Lung (tissue), 10 donors: ENCODE measurements around the gene RASA4. TPM values are rescaled to one million over a fixed set of nuclear protein-coding genes. Genes with fewer than 3 reads are reported as not detected.
"Not testable (repeated sequence)": the region's sequence is repeated elsewhere in the genome, so short reads cannot be mapped to it uniquely, and the experiment has no call there.

ENCODE experiments used
- ATAC-seq: fragments of 200-7000 bp; cut with Tn5 transposase; one replicate; pipeline ENCODE4 v1.9.1; 2020; ENCODE audit warnings: moderate number of reproducible peaks; ENCODE audit not compliant: insufficient read depth, low FRiP score
- DNase-seq, 3 donors: peaks; one replicate each; pipeline ENCODE4 v3.0.0-alpha.2; 2013 to 2017
- H3K27ac ChIP-seq, 2 donors: one replicate each; pipeline ENCODE4 v1.5.1; 2013; ENCODE audit warnings: mild to moderate bottlenecking in 2 of 2, moderate library complexity in 2 of 2, control low read depth in 1 of 2, inconsistent platforms in 1 of 2, low read depth in 1 of 2, low read length in 1 of 2
- H3K27me3 ChIP-seq, 3 donors: one replicate each; pipeline ENCODE4 v1.5.1; 2013; ENCODE audit warnings: low read length in 2 of 3; ENCODE audit not compliant: control insufficient read depth in 3 of 3, insufficient read depth in 3 of 3
- H3K36me3 ChIP-seq, 4 donors: one replicate each; pipeline ENCODE4 v1.5.1; 2013; ENCODE audit warnings: low read length in 4 of 4, mild to moderate bottlenecking in 1 of 4, moderate library complexity in 1 of 4; ENCODE audit not compliant: control insufficient read depth in 4 of 4, insufficient read depth in 4 of 4
- H3K4me1 ChIP-seq, 5 donors: one replicate each; pipeline ENCODE4 v1.5.1; 2013; ENCODE audit warnings: low read length in 5 of 5, mild to moderate bottlenecking in 2 of 5, moderate library complexity in 1 of 5; ENCODE audit not compliant: control insufficient read depth in 5 of 5, insufficient read depth in 5 of 5
- H3K4me3 ChIP-seq: one replicate; pipeline ENCODE4 v1.5.1; 2013; ENCODE audit warnings: mild to moderate bottlenecking, control low read depth, moderate library complexity
- H3K9ac ChIP-seq, 2 donors: one replicate each; pipeline ENCODE4 v1.5.1; 2013; ENCODE audit warnings: low read length in 2 of 2, control low read depth in 1 of 2; ENCODE audit not compliant: insufficient read depth in 1 of 2
- H3K9me3 ChIP-seq, 4 donors: one replicate each; pipeline ENCODE4 v1.5.1; 2013; ENCODE audit warnings: low read length in 3 of 4, mild to moderate bottlenecking in 1 of 4, moderate library complexity in 1 of 4; ENCODE audit not compliant: control insufficient read depth in 4 of 4, insufficient read depth in 3 of 4
- WGBS, 2 donors: extraction: QIAGEN DNeasy Blood & Tissue Kit; methylation state at CpG; one replicate each; pipeline ENCODE4 v1.1.7; 2013; 5-methylcytosine and 5-hydroxymethylcytosine counted together
- polyA plus RNA-seq, 2 donors: library from polyadenylated mRNA; stranded (reverse); fragments of 200-250 nt; gene quantifications; one replicate each; pipeline ENCODE4 v1.2.1, GENCODE V29; 2013
- total RNA-seq, 2 donors: library from RNA; depleted of rRNA in 1 of 2; stranded (reverse); fragments of >200 nt in 1 of 2; gene quantifications; one replicate each; pipeline ENCODE4 v1.2.1, GENCODE V29; 2014 to 2021
- donor health status: Bipolar disorder and iron deficiency.
- donor health status: healthy.
- donor health status: DM: yes; HTN: yes; CAD: no.

RASA4 gene
- total and polyA plus RNA-seq, 4 donors: 15.4 to 56.2 (median 26.1) TPM

DNA sequence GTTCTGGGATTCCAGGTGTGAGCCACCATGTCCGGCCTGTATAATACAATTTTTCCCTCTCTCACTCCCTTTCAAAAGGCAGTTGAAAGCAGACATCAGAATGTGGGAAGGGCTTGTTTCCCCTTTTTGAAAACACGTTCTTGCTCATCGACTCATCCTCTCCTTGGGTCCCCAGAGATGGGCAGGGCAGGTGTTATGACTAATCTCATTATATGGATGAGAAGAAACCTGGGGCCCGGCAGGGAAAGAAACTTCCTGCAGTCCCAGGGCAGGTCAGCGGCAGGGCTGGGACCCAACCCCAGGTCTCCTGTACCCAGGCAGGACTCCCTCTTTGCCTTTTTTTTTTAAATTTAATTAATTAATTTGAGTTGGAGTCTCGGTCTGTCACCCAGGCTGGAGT, 70.2 kb downstream of the RASA4 start:
- ATAC-seq, H3K4me3 ChIP-seq, H3K9me3 ChIP-seq, H3K9ac ChIP-seq, H3K36me3 ChIP-seq, H3K27me3 ChIP-seq, H3K27ac ChIP-seq, DNase-seq, H3K4me1 ChIP-seq: not testable (repeated sequence)
- 85 to 91% methylated on average over 1 of the region's 6 CpGs for WGBS, 2 donors

DNA sequence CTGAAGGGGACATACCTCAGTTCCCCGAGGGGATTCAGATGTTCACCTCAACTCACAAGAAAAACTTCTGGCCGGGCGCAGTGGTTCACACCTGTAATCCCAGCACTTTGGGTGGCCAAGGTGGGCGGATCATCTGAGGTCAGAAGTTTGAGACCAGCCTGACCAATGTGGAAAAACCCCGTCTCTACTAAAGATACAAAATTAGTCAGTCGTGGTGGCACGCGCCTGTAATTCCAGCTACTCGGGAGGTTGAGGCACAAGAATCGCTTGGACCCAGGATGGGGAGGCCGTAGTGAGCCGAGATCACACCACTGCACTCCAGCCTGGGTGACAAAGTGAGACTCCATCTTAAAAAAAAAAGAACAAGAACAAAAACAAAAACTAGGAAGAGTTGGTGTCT, 71.3 kb downstream of the RASA4 start:
- not testable (repeated sequence) for H3K27me3 ChIP-seq, H3K9me3 ChIP-seq, H3K36me3 ChIP-seq, H3K4me1 ChIP-seq, H3K9ac ChIP-seq, ATAC-seq, DNase-seq, H3K27ac ChIP-seq, H3K4me3 ChIP-seq
- 91 to 94% methylated on average over 6 to 8 of the region's 12 CpGs for WGBS, 2 donors

DNA sequence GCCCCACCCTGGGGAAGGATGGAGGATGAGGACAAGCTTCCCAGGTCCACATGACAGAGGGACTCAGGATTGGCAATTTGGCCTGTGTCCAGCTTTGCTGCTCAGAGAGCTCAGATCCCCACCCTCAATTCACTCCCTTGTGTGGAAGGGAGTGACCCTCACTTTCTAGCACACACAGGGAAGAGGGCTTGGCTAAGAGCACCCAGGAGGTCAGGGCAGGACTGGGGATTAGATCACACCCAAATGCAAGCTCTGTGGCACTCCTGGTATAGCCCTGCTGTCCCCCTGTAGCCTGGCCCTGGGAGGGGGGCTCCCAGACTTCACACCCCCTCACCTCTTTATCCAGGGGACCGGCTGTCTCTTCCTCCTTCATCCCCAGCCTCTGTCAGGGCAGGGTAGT, 72.2 kb downstream of the RASA4 start:
- not testable (repeated sequence) for DNase-seq, H3K9ac ChIP-seq, H3K9me3 ChIP-seq, H3K4me1 ChIP-seq, H3K27ac ChIP-seq, H3K36me3 ChIP-seq, ATAC-seq, H3K27me3 ChIP-seq, H3K4me3 ChIP-seq
- no CpG with 5 or more reads among the region's 1 CpG for WGBS, 2 donors

DNA sequence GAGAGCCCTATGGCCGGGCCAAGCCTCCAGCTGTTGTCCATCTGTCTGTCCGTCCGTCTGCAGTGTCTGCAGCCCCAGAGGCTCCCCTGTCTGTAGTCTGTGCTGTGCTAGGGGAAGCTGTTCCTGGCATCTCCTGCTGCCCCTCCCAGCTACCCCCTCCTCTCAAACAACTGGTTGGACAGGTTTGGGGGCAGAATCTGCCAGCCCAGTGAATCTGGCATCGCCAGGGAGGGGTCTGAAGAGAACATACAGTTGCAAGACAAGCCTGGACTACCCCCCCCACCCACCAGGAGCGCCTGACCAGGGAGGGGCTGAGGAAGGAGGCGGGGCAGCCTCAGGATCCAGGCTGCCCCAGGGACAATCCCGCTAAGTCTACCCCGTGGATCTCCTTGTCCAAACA, 73.0 kb downstream of the RASA4 start, which contains the start of gene UPK3BL2:
TSS of gene UPK3BL2 (minus strand) at position 101 of the 400 bp plus-strand sequence. CDS start at position 41, 60 bp downstream.
- not testable (repeated sequence) for H3K9me3 ChIP-seq, H3K27ac ChIP-seq, H3K27me3 ChIP-seq, ATAC-seq, H3K4me1 ChIP-seq, H3K36me3 ChIP-seq, DNase-seq, H3K4me3 ChIP-seq, H3K9ac ChIP-seq
- WGBS, 2 donors: no CpG with 5 or more reads among the region's 8 CpGs

DNA sequence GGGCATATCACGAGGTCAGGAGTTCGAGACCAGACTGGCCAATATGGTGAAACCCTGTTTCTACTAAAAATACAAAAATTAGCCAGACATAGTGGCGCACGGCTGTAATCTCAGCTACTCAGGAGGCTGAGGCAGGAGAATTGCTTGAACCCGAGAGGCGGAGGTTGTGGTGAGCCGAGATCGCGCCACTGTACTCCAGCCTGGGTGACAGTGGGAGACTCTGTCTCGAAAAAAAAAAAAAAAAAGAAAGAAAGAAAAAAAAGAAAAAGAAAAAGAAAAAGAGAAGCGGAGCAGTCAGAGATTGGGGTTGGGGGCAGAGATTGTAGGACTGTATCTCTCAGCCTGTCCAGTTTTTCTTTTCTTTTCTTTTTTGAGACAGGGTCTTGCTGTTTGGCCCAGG, 73.8 kb downstream of the RASA4 start:
- H3K4me3 ChIP-seq, H3K9me3 ChIP-seq, ATAC-seq, DNase-seq, H3K36me3 ChIP-seq, H3K9ac ChIP-seq, H3K4me1 ChIP-seq, H3K27ac ChIP-seq, H3K27me3 ChIP-seq: not testable (repeated sequence)
- 94 to 96% methylated on average over 7 of the region's 11 CpGs for WGBS, 2 donors

DNA sequence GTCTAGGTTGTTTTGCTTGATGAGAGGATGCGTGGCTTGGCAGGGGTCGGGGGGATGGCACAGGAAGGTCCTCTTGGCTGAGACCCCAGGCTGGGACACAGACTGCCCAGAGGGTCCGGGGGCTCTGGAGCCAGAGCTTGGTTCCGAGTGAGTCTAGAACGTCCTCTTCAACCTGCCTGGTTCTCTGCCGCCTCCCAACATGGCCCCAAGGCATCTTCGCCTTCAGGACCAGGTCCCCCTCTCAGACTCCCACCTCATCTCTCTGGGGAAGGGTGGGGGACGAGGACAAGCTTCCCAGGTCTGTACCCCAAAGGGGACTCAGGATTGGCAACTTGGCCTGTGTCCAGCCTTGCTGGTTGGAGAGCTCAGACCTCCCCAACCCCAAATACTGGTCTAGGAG, 74.5 kb downstream of the RASA4 start:
- H3K9ac ChIP-seq, H3K27me3 ChIP-seq, ATAC-seq, H3K9me3 ChIP-seq, H3K4me1 ChIP-seq, H3K4me3 ChIP-seq, H3K27ac ChIP-seq, H3K36me3 ChIP-seq, DNase-seq: not testable (repeated sequence)
- WGBS, 2 donors: 90 to 91% methylated on average over 4 of the region's 8 CpGs

DNA sequence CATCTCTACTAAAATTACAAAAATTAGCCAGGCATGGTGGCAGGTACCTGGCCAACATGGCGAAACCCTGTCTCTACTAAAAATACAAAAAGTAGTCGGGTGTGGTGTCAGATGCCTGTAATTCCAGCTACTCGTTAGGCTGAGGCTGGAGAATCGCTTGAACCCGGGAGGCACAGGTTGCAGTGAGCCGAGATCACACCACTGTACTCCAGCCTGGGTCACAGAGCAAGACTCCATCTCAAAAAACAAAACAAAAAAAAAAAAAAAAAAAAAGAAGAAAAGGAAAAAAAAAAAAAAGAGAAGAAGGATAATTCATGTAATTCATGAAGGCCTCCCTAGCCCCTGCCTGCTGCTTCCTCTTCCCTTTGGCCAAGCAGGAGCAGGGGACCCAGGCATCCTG, 76.0 kb downstream of the RASA4 start:
- H3K27ac ChIP-seq, ATAC-seq, H3K9ac ChIP-seq, H3K4me1 ChIP-seq, H3K9me3 ChIP-seq, H3K27me3 ChIP-seq, H3K4me3 ChIP-seq, H3K36me3 ChIP-seq, DNase-seq: not testable (repeated sequence)
- 94% methylated on average over 4 of the region's 6 CpGs for WGBS, 2 donors

DNA sequence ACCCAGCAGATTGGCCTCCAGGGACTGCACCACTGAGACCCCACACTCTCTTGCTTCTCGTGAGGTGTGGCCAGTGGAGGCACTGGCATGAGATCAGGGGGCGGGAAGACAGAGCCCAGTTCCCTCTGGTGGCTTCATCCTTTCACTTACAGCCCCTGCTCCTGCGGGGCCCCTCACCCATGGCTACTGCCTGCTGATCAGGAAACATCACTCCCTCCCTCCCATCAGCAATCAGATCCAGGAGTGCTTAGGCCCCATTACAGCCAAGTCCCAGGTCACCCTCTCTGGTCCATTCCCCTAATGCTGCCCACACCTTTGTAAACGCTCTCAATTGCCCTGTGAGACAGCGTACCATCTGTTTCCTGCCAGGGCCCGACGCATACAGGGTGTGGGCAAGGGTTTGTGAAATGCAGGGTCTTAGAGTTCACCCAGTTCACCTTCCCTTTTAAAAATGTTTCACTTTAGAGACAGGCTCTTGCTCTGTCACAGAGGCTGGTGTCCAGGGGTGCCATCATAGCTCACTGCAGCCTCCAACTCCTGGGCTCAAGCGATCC, 81.4 kb downstream of the RASA4 start:
- 35 to 74% methylated on average over 3 to 4 of the region's 8 CpGs for WGBS, 2 donors
- not testable (repeated sequence) for H3K27ac ChIP-seq, ATAC-seq, H3K27me3 ChIP-seq, H3K9ac ChIP-seq, H3K36me3 ChIP-seq, H3K4me3 ChIP-seq, DNase-seq, H3K9me3 ChIP-seq, H3K4me1 ChIP-seq
